WTC11 (cell line): ENCODE data around the gene PPP1R10. TPM values are rescaled to one million over a fixed set of nuclear protein-coding genes. Genes with fewer than 3 reads are reported as not detected.

Experiments
- ATAC-seq: fragments of 200-7000 bp; cut with Tn5 transposase; 2 replicates; pipeline ENCODE4 v1.10.0; 2021; ENCODE audit warnings: mild to moderate bottlenecking, moderate library complexity
- CTCF ChIA-PET: fragments of 300-600 bp; sonication (Branson Sonifier 250); formaldehyde crosslinking; loops from one replicate; lab custom pipeline; 2021; ENCODE audit warnings: antibody characterized with exemption; lab: Charles Lee
- POLR2A ChIA-PET: fragments of 350-600 bp; sonication (Branson Sonifier 250); formaldehyde crosslinking; loops from one replicate; lab custom pipeline; 2021; ENCODE audit warnings: antibody characterized with exemption; lab: Charles Lee
- DNase-seq: peaks from one replicate; pipeline ENCODE4 v3.0.0; 2021; ENCODE audit warnings: low spot score
- H3K27ac Mint-ChIP-seq: 2 replicates; pipeline ENCODE4 v1.8.0; 2021; ENCODE audit warnings: mixed read lengths
- H3K27me3 Mint-ChIP-seq: 2 replicates; pipeline ENCODE4 v1.8.0; 2021; ENCODE audit warnings: low read depth, mild to moderate bottlenecking, moderate library complexity, mixed read lengths
- H3K36me3 Mint-ChIP-seq: 2 replicates; pipeline ENCODE4 v1.8.0; 2021; ENCODE audit warnings: mixed read lengths
- H3K4me1 Mint-ChIP-seq: 2 replicates; pipeline ENCODE4 v1.8.0; 2022; ENCODE audit warnings: mixed read lengths
- H3K4me3 Mint-ChIP-seq: 2 replicates; pipeline ENCODE4 v1.8.0; 2021; ENCODE audit warnings: mild to moderate bottlenecking, moderate library complexity, mixed read lengths
- H3K9me3 Mint-ChIP-seq: 2 replicates; pipeline ENCODE4 v1.8.0; 2021; ENCODE audit warnings: mixed read lengths
- CBFB ChIP-seq: sonication (generic); formaldehyde crosslinking; IDR thresholded peaks from 2 replicates; pipeline ENCODE4 v1.8.1; 2022; ENCODE audit warnings: mild to moderate bottlenecking, low read depth, missing genetic modification reagents
- ELF4 ChIP-seq: sonication (generic); formaldehyde crosslinking; IDR thresholded peaks from 2 replicates; pipeline ENCODE4 v1.8.1; 2022; ENCODE audit warnings: low read depth, mild to moderate bottlenecking, moderate library complexity, missing genetic modification reagents
- ETV6 ChIP-seq: sonication (generic); formaldehyde crosslinking; IDR thresholded peaks from 2 replicates; pipeline ENCODE4 v1.8.1; 2022; ENCODE audit warnings: mild to moderate bottlenecking, missing genetic modification reagents
- GRHL2 ChIP-seq: fragments of 250-450 bp; sonication (Bioruptor Pico); IDR thresholded peaks from 2 replicates; pipeline ENCODE4 v1.8.0; 2022; ENCODE audit warnings: mild to moderate bottlenecking, moderate library complexity; ENCODE audit not compliant: insufficient replicate concordance, severe bottlenecking
- GTF2I ChIP-seq: fragments of 250-450 bp; sonication (Bioruptor Pico); conservative IDR thresholded peaks from 2 replicates; pipeline ENCODE4 v1.4.0; 2021; ENCODE audit warnings: mild to moderate bottlenecking
- JAZF1 ChIP-seq: fragments of 250-450 bp; sonication (Bioruptor Pico); IDR thresholded peaks from 2 replicates; pipeline ENCODE4 v1.9.0; 2021; ENCODE audit warnings: moderate library complexity, mild to moderate bottlenecking, inconsistent platforms
- KAT7 ChIP-seq: sonication (generic); formaldehyde crosslinking; IDR thresholded peaks from 2 replicates; pipeline ENCODE4 v1.8.1; 2023; ENCODE audit warnings: missing genetic modification reagents, mild to moderate bottlenecking, borderline replicate concordance
- NR3C1 ChIP-seq: sonication (generic); formaldehyde crosslinking; conservative IDR thresholded peaks from 2 replicates; pipeline ENCODE4 v1.8.1; 2023; ENCODE audit warnings: low read depth, mild to moderate bottlenecking, missing genetic modification reagents
- RELA ChIP-seq: sonication (generic); formaldehyde crosslinking; IDR thresholded peaks from 2 replicates; pipeline ENCODE4 v1.8.1; 2022; ENCODE audit warnings: missing genetic modification reagents, mild to moderate bottlenecking, borderline replicate concordance
- SMAD3 ChIP-seq: sonication (generic); formaldehyde crosslinking; IDR thresholded peaks from 2 replicates; pipeline ENCODE4 v1.8.0; 2022; ENCODE audit warnings: missing genetic modification reagents, mild to moderate bottlenecking, borderline replicate concordance
- SOX15 ChIP-seq: fragments of 250-450 bp; sonication (Bioruptor Pico); IDR thresholded peaks from 2 replicates; pipeline ENCODE4 v1.9.0; 2021; ENCODE audit warnings: mild to moderate bottlenecking
- SP1 ChIP-seq: sonication (generic); formaldehyde crosslinking; conservative IDR thresholded peaks from 2 replicates; pipeline ENCODE4 v1.8.1; 2022; ENCODE audit warnings: missing genetic modification reagents
- TEAD4 ChIP-seq: sonication (generic); formaldehyde crosslinking; IDR thresholded peaks from 2 replicates; pipeline ENCODE4 v1.8.0; 2022; ENCODE audit warnings: mild to moderate bottlenecking, missing genetic modification reagents
- ZNF416 ChIP-seq: fragments of 250-450 bp; sonication (Bioruptor Pico); IDR thresholded peaks from 2 replicates; pipeline ENCODE4 v1.9.0; 2021; ENCODE audit warnings: mild to moderate bottlenecking, inconsistent platforms
- ZNF423 ChIP-seq: fragments of 250-450 bp; sonication (Bioruptor Pico); IDR thresholded peaks from 2 replicates; pipeline ENCODE4 v2.1.2; 2022; ENCODE audit warnings: mild to moderate bottlenecking, moderate library complexity
- total RNA-seq: library from RNA; stranded (reverse); gene quantifications from 3 replicates; pipeline ENCODE4 v1.2.3, GENCODE V29; 2021
- TF ChIP-seq, protein P1 (sequence below): sonication (generic); formaldehyde crosslinking; IDR thresholded peaks from 2 replicates; pipeline ENCODE4 v1.8.1; 2023; ENCODE audit warnings: mild to moderate bottlenecking, missing genetic modification reagents, moderate library complexity
- TF ChIP-seq, protein P2 (sequence below): sonication (generic); formaldehyde crosslinking; conservative IDR thresholded peaks from 2 replicates; pipeline ENCODE4 v1.8.1; 2023; ENCODE audit warnings: mild to moderate bottlenecking, low read depth, missing genetic modification reagents, moderate library complexity
- TF ChIP-seq, protein P3 (sequence below): sonication (generic); formaldehyde crosslinking; IDR thresholded peaks from 2 replicates; pipeline ENCODE4 v1.8.0; 2022; ENCODE audit warnings: mild to moderate bottlenecking, missing genetic modification reagents
- TF ChIP-seq, protein P4 (sequence below): fragments of 250-450 bp; sonication (Bioruptor Pico); IDR thresholded peaks from 2 replicates; pipeline ENCODE4 v2.1.2; 2022; ENCODE audit warnings: mild to moderate bottlenecking, moderate library complexity
- TF ChIP-seq, protein P5 (sequence below): fragments of 200-600 bp; IDR thresholded peaks from 2 replicates; pipeline ENCODE4 v1.8.0; 2022; ENCODE audit warnings: antibody characterized with exemption
- TF ChIP-seq, protein P6 (sequence below): sonication (generic); formaldehyde crosslinking; IDR thresholded peaks from 2 replicates; pipeline ENCODE4 v1.8.1; 2023; ENCODE audit warnings: mild to moderate bottlenecking, moderate library complexity, missing genetic modification reagents
- TF ChIP-seq, protein P7 (sequence below): fragments of 250-450 bp; sonication (Bioruptor Pico); IDR thresholded peaks from 2 replicates; pipeline ENCODE4 v1.8.0; 2021; ENCODE audit warnings: mild to moderate bottlenecking

Gene PPP1R10
- total RNA-seq, 1 experiment from 2014 or later: 83.1 TPM

DNA sequence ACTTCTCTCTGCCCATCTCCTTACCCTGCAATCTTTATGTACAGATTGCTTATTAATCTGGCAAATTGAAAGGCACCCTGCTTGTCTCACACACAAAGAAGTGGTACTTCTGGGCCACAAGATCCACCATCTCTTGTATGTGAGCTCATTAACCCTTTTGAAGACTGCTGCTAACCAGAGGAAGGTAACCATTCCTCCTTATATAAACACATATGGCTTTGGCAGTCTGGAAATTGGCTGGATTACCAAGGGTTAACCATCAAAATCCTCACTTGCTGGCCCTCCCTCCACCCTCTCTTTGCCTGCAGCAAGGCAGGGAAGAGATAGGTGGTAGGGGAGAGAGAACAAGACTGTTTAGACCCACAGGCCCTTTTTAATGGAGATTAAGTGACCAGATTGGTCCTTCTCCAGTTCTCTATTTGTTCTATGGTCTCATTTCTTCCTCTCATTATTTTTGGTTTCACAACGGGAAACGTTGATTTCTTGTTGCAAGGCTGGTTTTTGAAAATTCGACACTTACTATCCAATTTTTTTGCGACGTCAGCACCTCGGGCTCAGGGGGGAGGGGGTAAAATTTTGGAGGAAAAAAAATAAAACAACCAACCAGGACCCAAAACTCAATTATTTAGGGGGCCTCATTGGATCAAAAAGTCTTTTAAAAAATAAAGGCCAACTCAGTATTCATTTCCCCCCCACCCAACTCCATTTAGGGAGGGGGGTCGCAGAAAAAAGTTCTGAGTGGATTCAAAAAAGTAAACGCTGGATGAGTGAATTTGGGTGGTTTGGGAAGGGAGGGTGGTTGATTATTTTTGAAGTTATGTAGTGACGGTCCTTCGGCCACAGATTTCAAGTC lies 859 bp downstream of the PPP1R10 start (continued):
- TF ChIP-seq, protein P1, sequence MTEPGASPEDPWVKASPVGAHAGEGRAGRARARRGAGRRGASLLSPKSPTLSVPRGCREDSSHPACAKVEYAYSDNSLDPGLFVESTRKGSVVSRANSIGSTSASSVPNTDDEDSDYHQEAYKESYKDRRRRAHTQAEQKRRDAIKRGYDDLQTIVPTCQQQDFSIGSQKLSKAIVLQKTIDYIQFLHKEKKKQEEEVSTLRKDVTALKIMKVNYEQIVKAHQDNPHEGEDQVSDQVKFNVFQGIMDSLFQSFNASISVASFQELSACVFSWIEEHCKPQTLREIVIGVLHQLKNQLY (CRISPR knock-in tag): 0 out of 2 replicates have a peak, but pooled peaks have one; percentile 42
- no peak for TF ChIP-seq RELA (CRISPR knock-in tag)
- no peak for TF ChIP-seq ELF4 (CRISPR knock-in tag)
- TF ChIP-seq, protein P2, sequence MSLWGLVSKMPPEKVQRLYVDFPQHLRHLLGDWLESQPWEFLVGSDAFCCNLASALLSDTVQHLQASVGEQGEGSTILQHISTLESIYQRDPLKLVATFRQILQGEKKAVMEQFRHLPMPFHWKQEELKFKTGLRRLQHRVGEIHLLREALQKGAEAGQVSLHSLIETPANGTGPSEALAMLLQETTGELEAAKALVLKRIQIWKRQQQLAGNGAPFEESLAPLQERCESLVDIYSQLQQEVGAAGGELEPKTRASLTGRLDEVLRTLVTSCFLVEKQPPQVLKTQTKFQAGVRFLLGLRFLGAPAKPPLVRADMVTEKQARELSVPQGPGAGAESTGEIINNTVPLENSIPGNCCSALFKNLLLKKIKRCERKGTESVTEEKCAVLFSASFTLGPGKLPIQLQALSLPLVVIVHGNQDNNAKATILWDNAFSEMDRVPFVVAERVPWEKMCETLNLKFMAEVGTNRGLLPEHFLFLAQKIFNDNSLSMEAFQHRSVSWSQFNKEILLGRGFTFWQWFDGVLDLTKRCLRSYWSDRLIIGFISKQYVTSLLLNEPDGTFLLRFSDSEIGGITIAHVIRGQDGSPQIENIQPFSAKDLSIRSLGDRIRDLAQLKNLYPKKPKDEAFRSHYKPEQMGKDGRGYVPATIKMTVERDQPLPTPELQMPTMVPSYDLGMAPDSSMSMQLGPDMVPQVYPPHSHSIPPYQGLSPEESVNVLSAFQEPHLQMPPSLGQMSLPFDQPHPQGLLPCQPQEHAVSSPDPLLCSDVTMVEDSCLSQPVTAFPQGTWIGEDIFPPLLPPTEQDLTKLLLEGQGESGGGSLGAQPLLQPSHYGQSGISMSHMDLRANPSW: no peak
- no peak for TF ChIP-seq SOX15 (CRISPR knock-in tag)

DNA sequence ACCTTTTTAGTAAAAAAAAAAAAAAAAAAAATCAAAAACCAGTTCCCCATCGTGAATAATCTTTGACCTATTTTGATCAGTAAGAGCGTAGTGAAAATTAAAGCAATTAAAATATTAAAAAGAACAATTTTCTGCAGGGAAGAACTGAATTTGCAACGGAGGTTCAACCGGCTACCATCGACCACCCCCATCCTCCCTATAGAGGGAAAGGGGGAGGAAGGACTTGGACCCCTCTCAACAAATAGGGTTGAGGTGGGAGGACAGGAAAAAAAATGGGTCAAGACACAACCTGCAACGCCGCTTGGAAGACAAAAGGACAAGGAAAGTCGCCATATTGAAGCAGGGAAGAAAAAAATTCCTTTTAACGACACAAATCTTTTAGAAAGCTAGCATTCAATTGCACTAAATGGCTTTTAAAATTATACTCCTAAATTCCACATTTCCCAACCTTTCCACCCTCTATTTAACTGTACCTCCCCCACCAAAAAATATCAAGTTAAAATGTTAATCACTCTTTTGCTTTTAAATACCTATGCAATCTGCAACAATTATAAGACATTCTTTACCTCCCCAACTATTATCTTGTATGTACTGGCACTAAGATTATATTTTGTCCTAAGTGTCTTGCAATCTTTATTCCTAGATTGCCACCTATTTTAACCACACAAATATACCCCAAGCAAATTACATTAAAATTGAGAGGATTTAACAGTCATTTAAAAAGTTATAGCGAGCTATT lies 1.7 kb downstream of the PPP1R10 start:
- ChIA-PET CTCF (interaction anchor here (0.6 to 4.1 kb wide), 9 partner anchors 11 to 530 kb away, joined by 3 to 15 read pairs (median 4); no protein-coding TSS in a partner anchor), POLR2A (interaction anchor here (0.5 to 3.2 kb wide), 20 partner anchors 9 to 785 kb away, joined by 3 to 33 read pairs (median 5); partner anchors contain the start of genes ATAT1, DHX16, FLOT1 and MDC1)
- peak overlapping the region; percentile 96 for H3K4me3 Mint-ChIP-seq
- H3K27ac Mint-ChIP-seq: peak overlapping the region; percentile 100
- H3K27me3 Mint-ChIP-seq: no peaks in the 10 kb centered on the region; the same call in 1 of the 2 replicates
- H3K36me3 Mint-ChIP-seq: peaks cover 50% of the 10 kb centered on the region
- H3K4me1 Mint-ChIP-seq: peaks cover 42% of the 10 kb centered on the region
- peak; percentile 34 for ATAC-seq
- DNase-seq: no peak
- H3K9me3 Mint-ChIP-seq: no peaks in the 10 kb centered on the region
- TF ChIP-seq SP1 (CRISPR knock-in tag) (0 out of 2 replicates have a peak, but pooled peaks have one; percentile 8), ZNF416 (CRISPR knock-in tag) (peak; percentile 94; the same call in 1 of the 2 replicates), ZNF423 (CRISPR knock-in tag) (no peak), NR3C1 (CRISPR knock-in tag) (no peak), SMAD3 (CRISPR knock-in tag) (no peak), JAZF1 (CRISPR knock-in tag) (no peak), GTF2I (no peak), CBFB (no peak), ELF4 (CRISPR knock-in tag) (no peak), KAT7 (0 out of 2 replicates have a peak, but pooled peaks have one; percentile 12), ETV6 (CRISPR knock-in tag) (no peak), TEAD4 (CRISPR knock-in tag) (no peak), GRHL2 (no peak)
- TF ChIP-seq, protein P3, sequence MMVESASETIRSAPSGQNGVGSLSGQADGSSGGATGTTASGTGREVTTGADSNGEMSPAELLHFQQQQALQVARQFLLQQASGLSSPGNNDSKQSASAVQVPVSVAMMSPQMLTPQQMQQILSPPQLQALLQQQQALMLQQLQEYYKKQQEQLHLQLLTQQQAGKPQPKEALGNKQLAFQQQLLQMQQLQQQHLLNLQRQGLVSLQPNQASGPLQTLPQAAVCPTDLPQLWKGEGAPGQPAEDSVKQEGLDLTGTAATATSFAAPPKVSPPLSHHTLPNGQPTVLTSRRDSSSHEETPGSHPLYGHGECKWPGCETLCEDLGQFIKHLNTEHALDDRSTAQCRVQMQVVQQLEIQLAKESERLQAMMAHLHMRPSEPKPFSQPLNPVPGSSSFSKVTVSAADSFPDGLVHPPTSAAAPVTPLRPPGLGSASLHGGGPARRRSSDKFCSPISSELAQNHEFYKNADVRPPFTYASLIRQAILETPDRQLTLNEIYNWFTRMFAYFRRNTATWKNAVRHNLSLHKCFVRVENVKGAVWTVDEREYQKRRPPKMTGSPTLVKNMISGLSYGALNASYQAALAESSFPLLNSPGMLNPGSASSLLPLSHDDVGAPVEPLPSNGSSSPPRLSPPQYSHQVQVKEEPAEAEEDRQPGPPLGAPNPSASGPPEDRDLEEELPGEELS (CRISPR knock-in tag): no peak
- TF ChIP-seq, protein P4, sequence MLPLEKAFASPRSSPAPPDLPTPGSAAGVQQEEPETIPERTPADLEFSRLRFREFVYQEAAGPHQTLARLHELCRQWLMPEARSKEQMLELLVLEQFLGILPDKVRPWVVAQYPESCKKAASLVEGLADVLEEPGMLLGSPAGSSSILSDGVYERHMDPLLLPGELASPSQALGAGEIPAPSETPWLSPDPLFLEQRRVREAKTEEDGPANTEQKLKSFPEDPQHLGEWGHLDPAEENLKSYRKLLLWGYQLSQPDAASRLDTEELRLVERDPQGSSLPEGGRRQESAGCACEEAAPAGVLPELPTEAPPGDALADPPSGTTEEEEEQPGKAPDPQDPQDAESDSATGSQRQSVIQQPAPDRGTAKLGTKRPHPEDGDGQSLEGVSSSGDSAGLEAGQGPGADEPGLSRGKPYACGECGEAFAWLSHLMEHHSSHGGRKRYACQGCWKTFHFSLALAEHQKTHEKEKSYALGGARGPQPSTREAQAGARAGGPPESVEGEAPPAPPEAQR: no peak
- TF ChIP-seq, protein P5, sequence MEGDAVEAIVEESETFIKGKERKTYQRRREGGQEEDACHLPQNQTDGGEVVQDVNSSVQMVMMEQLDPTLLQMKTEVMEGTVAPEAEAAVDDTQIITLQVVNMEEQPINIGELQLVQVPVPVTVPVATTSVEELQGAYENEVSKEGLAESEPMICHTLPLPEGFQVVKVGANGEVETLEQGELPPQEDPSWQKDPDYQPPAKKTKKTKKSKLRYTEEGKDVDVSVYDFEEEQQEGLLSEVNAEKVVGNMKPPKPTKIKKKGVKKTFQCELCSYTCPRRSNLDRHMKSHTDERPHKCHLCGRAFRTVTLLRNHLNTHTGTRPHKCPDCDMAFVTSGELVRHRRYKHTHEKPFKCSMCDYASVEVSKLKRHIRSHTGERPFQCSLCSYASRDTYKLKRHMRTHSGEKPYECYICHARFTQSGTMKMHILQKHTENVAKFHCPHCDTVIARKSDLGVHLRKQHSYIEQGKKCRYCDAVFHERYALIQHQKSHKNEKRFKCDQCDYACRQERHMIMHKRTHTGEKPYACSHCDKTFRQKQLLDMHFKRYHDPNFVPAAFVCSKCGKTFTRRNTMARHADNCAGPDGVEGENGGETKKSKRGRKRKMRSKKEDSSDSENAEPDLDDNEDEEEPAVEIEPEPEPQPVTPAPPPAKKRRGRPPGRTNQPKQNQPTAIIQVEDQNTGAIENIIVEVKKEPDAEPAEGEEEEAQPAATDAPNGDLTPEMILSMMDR: no peak
- TF ChIP-seq, protein P6, sequence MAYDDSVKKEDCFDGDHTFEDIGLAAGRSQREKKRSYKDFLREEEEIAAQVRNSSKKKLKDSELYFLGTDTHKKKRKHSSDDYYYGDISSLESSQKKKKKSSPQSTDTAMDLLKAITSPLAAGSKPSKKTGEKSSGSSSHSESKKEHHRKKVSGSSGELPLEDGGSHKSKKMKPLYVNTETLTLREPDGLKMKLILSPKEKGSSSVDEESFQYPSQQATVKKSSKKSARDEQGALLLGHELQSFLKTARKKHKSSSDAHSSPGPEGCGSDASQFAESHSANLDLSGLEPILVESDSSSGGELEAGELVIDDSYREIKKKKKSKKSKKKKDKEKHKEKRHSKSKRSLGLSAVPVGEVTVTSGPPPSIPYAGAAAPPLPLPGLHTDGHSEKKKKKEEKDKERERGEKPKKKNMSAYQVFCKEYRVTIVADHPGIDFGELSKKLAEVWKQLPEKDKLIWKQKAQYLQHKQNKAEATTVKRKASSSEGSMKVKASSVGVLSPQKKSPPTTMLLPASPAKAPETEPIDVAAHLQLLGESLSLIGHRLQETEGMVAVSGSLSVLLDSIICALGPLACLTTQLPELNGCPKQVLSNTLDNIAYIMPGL: no peak
- TF ChIP-seq, protein P7, sequence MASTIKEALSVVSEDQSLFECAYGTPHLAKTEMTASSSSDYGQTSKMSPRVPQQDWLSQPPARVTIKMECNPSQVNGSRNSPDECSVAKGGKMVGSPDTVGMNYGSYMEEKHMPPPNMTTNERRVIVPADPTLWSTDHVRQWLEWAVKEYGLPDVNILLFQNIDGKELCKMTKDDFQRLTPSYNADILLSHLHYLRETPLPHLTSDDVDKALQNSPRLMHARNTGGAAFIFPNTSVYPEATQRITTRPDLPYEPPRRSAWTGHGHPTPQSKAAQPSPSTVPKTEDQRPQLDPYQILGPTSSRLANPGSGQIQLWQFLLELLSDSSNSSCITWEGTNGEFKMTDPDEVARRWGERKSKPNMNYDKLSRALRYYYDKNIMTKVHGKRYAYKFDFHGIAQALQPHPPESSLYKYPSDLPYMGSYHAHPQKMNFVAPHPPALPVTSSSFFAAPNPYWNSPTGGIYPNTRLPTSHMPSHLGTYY (CRISPR knock-in tag): peak; percentile 93
